ENCODE measurements around the gene CDON.

Gene CDON

GRCh38 chr11:126048197-126048596 is 14.5 kb downstream of the CDON start:
- Mint-ChIP-seq H3K9me3 (no peaks in the 10 kb centered on the region), H3K27ac (peak overlapping the region in 2 of 3 experiments; percentile 11 to 41), H3K4me3 (no peak overlapping the region), H3K36me3 (ENCODE audit: low read depth) (peaks cover 28% of the 10 kb centered on the region), H3K4me1 (peaks cover 47% of the 10 kb centered on the region), H3K27me3 (ENCODE audit: low read depth) (no peaks in the 10 kb centered on the region)
- no peak for TF ChIP-seq CTCF (IDR thresholded peaks at IDR 0.05; ENCODE audit: unreplicated experiment in 3 of 3)

DNA sequence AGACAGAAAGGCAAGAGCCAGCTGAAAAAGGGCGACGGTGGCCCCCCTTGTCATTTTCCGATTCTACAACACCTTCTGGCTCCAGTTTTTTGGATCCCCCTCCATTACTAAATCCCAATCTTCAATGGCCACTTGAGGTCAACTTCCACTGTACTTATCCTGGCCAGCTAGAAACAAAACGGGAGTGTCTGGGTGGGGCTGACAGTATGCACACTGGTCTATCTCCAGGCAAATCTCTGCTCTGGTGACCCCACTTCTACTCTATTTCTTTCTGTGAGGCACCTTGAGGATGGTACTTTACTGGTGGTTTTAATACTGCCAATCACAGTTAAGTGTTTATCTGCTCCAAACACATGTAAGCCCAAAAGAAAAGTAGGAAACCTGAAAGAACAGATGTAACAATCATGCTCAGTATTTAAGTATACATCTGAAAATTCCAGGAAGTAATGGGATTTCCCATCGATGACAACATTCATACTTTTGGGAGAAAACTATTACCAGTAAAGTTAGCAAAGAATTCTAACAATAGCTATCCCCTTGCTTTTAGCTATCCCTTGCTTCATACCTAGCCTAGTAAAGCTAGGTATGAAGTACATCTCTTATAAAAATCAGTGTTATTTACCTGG is 16.0 kb downstream of the CDON start:
- no peak for TF ChIP-seq CTCF (IDR thresholded peaks at IDR 0.05; ENCODE audit: unreplicated experiment in 3 of 3)
- no peaks in the 10 kb centered on the region for H3K9me3 Mint-ChIP-seq
- H3K36me3 Mint-ChIP-seq (ENCODE audit: low read depth): peaks cover 32% of the 10 kb centered on the region
- no peak overlapping the region for H3K4me3 Mint-ChIP-seq
- peak overlapping the region in 1 of 3 experiments; percentile 13 for H3K27ac Mint-ChIP-seq
- peaks cover 42% of the 10 kb centered on the region for H3K4me1 Mint-ChIP-seq
- no peaks in the 10 kb centered on the region for H3K27me3 Mint-ChIP-seq (ENCODE audit: low read depth)

GRCh38 chr11:126039485-126040271 is 23.0 kb downstream of the CDON start:
- Mint-ChIP-seq H3K9me3 (no peaks in the 10 kb centered on the region), H3K4me3 (no peak overlapping the region), H3K36me3 (ENCODE audit: low read depth) (peaks cover 19% of the 10 kb centered on the region), H3K27ac (peak overlapping the region in 2 of 3 experiments; percentile 5 to 59), H3K27me3 (ENCODE audit: low read depth) (no peaks in the 10 kb centered on the region), H3K4me1 (peaks cover 40% of the 10 kb centered on the region)
- no peak for TF ChIP-seq CTCF (IDR thresholded peaks at IDR 0.05; ENCODE audit: unreplicated experiment in 3 of 3)

DNA sequence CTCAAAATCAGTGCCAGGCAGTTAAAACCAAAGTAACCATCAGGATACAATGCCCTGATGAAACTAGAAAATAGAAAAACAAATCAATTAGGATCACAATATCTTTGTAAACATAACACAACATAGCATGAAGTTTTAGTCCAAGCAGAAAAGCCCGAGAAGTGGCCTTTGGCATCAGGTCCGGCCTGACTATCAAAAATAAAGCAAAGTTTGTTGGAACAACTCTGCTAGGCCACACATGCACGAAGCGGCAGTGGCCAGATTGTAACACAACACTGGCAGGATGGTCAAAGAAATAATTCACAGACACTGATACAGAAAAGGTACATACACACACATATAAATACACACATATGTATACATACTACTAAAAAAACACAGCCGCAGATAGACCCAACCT is 26.9 kb downstream of the CDON start:
- Mint-ChIP-seq H3K4me1 (peaks cover 72% of the 10 kb centered on the region), H3K27ac (peak overlapping the region in 2 of 3 experiments; percentile 10 to 81), H3K9me3 (no peaks in the 10 kb centered on the region), H3K36me3 (ENCODE audit: low read depth) (peaks cover 10% of the 10 kb centered on the region), H3K27me3 (ENCODE audit: low read depth) (no peaks in the 10 kb centered on the region), H3K4me3 (no peak overlapping the region)
- TF ChIP-seq CTCF (IDR thresholded peaks at IDR 0.05; ENCODE audit: unreplicated experiment in 3 of 3): no peak

GRCh38 chr11:126034933-126035425 is 27.7 kb downstream of the CDON start:
- peaks cover 10% of the 10 kb centered on the region for H3K36me3 Mint-ChIP-seq (ENCODE audit: low read depth)
- TF ChIP-seq CTCF (IDR thresholded peaks at IDR 0.05; ENCODE audit: unreplicated experiment in 3 of 3): no peak
- no peaks in the 10 kb centered on the region for H3K27me3 Mint-ChIP-seq (ENCODE audit: low read depth)
- peaks cover 78% of the 10 kb centered on the region for H3K4me1 Mint-ChIP-seq
- peak overlapping the region; percentile 44 to 83 (median 81) for H3K27ac Mint-ChIP-seq
- peak overlapping the region in 1 of 3 experiments; percentile 19 for H3K4me3 Mint-ChIP-seq
- H3K9me3 Mint-ChIP-seq: no peaks in the 10 kb centered on the region

All from nephron (organoid).